RWPE1 (cell line): ENCODE measurements around the gene TRABD.

Source experiments
- CTCF ChIA-PET: fragments of 350-600 bp; sonication (Branson Sonifier 250); formaldehyde crosslinking; extraction: SDS; loops from one replicate; lab custom pipeline; 2021; lab: Yijun Ruan, JAX
- POLR2A ChIA-PET: fragments of 400-600 bp; formaldehyde crosslinking; extraction: SDS; loops from one replicate; lab custom pipeline; 2020; ENCODE audit warnings: antibody characterized with exemption; ENCODE audit not compliant: low non-redundant PET; lab: Yijun Ruan, JAX
- DNase-seq: peaks from one replicate; pipeline ENCODE4 v3.0.0; 2012; ENCODE audit warnings: low spot score
- H3K27ac ChIP-seq: fragments of 450-650 bp; 2 replicates; pipeline ENCODE4 v1.5.1; 2017
- TF ChIP-seq, protein P1 (sequence below): fragments of 450-650 bp; conservative IDR thresholded peaks from 2 replicates; pipeline ENCODE4 v1.5.1; 2017; ENCODE audit warnings: low read depth, mild to moderate bottlenecking

TRABD gene

DNA sequence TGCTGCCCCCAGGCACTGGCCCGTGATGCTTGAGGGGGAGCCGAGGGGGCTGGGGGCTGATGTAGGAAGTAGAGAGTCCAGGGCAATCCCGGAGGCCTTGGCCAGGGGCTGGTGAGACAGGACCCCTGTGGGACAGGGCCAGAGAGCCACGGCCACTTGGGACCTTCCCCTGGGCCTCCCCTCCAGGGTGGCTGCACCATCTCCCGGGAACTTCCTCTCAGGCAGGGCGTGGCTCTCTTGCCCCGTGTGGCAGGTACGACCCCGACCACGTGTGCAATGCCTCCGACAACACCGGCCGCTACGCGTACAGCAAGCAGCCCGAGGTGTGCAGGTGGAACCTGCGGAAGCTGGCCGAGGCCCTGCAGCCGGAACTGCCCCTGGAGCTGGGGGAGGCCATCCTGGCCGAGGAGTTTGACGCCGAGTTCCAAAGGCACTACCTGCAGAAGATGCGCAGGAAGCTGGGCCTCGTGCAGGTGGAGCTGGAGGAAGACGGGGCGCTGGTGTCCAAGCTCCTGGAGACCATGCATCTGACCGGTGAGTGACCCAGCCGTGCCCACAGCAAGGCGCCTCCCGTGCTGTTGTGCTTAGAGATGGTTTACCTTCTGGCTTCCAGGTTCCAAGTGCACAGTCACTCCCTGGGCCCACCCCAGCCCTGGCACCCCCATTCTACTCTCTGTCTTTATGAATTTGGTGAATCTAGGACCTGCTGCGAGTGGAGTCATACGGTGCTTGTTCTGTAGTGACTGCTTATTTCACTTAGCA lies 24.8 kb downstream of the TRABD start:
- peak overlapping the region; percentile 38 for H3K27ac ChIP-seq
- no peak for DNase-seq
- POLR2A ChIA-PET, result no interaction called here
- TF ChIP-seq, protein P1, sequence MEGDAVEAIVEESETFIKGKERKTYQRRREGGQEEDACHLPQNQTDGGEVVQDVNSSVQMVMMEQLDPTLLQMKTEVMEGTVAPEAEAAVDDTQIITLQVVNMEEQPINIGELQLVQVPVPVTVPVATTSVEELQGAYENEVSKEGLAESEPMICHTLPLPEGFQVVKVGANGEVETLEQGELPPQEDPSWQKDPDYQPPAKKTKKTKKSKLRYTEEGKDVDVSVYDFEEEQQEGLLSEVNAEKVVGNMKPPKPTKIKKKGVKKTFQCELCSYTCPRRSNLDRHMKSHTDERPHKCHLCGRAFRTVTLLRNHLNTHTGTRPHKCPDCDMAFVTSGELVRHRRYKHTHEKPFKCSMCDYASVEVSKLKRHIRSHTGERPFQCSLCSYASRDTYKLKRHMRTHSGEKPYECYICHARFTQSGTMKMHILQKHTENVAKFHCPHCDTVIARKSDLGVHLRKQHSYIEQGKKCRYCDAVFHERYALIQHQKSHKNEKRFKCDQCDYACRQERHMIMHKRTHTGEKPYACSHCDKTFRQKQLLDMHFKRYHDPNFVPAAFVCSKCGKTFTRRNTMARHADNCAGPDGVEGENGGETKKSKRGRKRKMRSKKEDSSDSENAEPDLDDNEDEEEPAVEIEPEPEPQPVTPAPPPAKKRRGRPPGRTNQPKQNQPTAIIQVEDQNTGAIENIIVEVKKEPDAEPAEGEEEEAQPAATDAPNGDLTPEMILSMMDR, result no peak
- CTCF ChIA-PET, result no interaction called here

DNA sequence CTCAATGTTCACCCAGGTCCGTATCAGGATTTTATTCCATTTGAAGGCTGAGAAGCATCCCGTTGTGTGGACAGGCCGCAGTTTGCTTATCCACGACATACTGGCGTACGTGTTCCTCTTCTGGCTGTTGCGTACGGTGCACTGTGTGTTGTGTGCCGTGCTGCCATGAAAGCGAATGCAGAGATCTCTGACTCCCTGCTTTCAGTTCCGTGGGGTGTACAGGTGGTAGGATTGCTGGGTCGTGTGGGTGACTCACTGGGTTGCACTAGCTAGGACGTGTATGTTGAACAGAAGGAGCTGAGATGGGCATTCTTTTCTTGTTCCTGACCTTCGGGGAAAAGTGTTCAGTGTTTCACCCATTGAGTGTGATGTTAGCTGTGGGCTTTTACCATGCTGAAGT lies 25.4 kb downstream of the TRABD start:
- CTCF ChIA-PET, result no interaction called here
- POLR2A ChIA-PET, result no interaction called here

DNA sequence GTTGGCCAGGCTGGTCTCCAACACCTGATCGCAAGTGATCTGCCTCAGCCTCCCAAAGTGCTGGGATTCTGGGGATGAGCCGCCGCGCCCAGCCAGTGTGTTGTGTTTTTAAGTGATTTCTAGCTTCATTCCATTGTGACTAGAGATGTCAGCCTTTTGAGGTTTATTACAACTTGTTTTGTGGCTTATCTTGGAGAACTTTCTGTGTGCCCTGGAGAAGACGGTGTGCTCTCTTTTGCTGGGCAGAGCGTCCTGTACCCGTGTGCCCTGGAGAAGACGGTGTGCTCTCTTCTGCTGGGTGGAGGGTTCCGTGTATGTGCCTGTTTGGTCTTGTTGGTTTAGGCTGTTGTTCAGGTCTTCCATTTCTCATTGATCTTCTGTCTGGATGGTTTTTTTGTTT lies 27.6 kb downstream of the TRABD start:
- TF ChIP-seq, protein P1, result no peak
- DNase-seq, result no peak
- POLR2A ChIA-PET, result no interaction called here
- CTCF ChIA-PET, result no interaction called here
- peak overlapping the region; percentile 52 for H3K27ac ChIP-seq

More for the DNA sequence above, 25.4 kb downstream of the TRABD start:
- TF ChIP-seq, protein P1, result no peak
- DNase-seq, result no peak
- H3K27ac ChIP-seq, result peak overlapping the region; percentile 38

DNA sequence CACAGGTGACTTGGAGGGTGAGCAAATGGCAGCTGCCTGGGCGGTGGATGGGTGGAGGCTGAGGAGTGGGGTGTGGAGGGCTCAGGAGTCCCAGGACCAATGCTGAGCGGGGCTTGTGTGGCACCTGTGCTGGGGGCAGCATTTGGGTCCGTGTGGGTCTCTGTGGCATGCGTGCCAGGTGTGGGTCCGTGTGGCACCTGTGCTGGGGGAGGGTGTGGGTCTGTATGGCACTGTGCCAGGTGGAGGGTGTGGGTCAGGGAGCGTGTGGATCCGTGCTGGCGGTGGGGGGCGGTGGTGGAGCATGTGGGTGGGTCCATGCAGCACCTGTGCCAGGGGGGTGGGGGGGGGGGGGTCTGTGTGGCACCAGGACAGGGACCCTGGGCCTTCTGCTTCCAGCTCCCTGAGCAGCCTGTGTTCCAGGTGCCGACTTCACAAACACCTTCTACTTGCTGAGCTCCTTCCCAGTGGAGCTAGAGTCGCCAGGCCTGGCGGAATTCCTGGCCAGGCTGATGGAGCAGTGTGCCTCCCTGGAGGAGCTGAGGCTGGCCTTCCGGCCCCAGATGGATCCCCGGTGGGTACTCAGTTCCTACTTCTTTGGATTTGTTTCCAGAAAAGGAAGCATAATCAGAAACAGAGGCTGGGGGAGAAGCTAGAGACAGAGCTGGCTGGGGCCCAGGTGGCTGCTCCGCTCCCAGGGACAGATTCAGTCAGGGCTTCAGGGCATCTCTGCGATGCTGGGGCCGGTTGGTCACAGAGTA lies 29.8 kb downstream of the TRABD start:
- ChIA-PET CTCF (no interaction called here), POLR2A (no interaction called here)
- TF ChIP-seq, protein P1, result no peak
- DNase-seq, result no peak
- H3K27ac ChIP-seq, result peak overlapping the region; percentile 52

DNA sequence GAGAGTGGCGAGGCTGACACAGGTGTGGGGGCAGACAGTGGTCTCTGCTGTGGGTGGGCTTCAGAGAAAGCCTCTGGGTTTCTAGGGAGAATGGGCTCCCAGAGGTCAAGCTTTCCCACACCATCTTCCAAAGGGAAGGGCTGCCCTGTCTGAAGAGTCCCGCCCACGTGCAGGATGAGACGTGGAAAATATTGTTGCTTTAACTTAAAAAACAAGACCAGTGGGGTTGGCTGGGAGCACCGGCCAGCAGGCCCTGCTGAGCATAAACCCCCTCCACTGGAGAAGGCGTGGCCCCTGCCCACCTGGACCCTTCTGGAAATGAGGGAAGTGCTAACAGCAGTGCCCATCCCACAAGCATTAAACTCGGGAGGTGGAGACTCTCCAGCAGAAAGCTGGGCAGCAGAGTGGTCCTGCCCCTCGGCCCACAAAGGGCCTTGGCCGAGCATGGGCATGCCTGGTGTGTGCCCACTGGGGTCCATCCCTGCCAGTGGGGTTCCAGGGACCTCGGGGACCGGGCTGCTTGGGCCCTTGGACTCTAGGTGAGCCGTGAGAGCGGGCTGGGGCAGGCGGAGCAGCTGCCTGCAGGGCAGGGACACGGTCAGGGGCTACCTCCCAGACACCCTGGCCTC lies 30.5 kb downstream of the TRABD start:
- CTCF ChIA-PET, result no interaction called here
- TF ChIP-seq, protein P1, result no peak
- no peak for DNase-seq
- POLR2A ChIA-PET, result no interaction called here
- peak overlapping the region; percentile 52 for H3K27ac ChIP-seq

DNA sequence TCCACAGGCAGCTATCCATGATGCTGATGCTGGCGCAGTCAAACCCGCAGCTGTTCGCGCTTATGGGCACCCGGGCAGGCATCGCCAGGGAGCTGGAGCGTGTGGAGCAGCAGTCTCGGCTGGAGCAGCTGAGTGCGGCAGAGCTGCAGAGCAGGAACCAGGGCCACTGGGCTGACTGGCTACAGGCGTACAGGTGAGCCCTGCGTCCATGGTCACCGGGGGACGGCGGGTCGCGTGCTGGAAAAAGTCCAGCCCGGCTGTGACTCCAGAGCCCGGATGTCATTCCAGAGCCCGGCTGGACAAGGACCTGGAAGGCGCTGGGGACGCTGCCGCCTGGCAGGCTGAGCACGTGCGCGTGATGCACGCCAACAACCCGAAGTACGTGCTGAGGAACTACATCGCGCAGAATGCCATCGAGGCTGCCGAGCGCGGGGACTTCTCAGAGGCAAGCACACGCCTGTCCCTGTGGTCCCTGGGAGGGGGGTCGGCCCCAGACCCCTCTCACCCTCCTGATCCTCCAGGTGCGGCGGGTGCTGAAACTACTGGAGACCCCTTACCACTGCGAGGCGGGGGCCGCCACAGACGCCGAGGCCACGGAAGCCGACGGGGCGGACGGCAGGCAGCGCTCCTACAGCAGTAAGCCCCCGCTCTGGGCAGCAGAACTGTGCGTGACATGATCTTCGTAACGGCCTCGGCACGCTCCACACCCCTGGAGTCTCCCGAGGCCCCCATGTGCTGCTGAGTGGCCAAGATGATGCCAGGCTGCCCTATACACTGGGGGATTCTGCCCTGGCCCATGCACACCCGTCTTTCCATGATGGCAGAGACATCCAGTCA lies 31.2 kb downstream of the TRABD start:
- CTCF ChIA-PET, result no interaction called here

More for the DNA sequence above, 31.2 kb downstream of the TRABD start:
- TF ChIP-seq, protein P1, result no peak
- POLR2A ChIA-PET, result no interaction called here
- DNase-seq, result no peak
- H3K27ac ChIP-seq, result peak overlapping the region; percentile 69
